ENCODE results near the gene SRRM1. TPM values are rescaled to one million over a fixed set of nuclear protein-coding genes. Genes with fewer than 3 reads are reported as not detected.
A peak's percentile ranks its signal among the peaks of the same experiment; 100 is the strongest.

Gene SRRM1
- total and polyA plus RNA-seq, 9 of the 15 experiments (the other 6 are each of a cell fraction or from before 2014, with no cell fraction given) = 54.5 to 268 (median 115) TPM

DNA sequence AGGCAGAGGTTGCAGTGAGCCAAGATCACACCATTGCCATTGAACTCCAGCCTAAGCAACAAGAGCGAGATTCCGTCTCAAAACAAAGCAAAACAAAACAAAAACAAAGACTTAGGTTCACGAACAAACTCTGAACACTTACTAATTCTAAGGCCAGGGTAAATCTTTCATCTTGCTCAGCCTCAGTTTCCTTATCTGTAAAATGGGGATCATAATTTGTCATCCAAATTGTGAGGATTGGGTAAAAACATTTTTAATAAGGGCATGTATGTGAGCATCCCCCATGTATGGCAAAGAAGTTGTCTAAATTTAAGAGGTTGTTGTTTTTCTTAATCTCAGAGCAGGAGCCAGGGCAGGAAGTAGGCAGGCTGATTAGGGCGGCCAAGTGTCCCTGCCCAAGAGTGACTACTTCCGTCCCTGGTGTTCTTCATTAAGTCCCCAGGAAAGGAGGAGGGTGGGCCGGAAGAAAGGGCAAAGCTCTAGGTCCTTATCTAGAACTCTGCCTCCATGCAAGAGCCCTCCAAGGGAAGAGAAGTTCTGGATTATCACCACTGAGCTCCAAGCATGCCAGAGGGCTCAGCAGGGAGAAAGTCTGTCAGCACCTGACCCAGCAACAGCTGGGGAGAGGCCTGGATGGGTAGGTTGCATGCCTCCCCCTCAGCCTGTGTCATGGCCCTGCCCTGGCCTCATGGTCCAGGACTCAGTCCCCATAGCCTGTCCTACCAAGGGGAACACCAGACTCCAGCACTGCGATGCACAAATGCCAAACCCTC is 52.3 kb downstream of the SRRM1 start (continued):
- TF ChIP-seq MYC (IDR thresholded peaks at IDR 0.05; ENCODE audit: low read depth, low read length) (0 out of 2 replicates have a peak, but pooled peaks have one; percentile 11), MYC (CRISPR knock-in tag; IDR thresholded peaks at IDR 0.05; ENCODE audit: borderline replicate concordance, low read depth) (no peak), ATF1 (CRISPR knock-in tag; IDR thresholded peaks at IDR 0.05) (no peak), ATF1 (tag; IDR thresholded peaks at IDR 0.05) (peak; percentile 70), ZNF395 (CRISPR knock-in tag; IDR thresholded peaks at IDR 0.05) (0 out of 2 replicates have a peak, but pooled peaks have one; percentile 65), HDGF (IDR thresholded peaks at IDR 0.05) (peak; percentile 80; the same call in 1 of the 2 replicates), MAX (CRISPR knock-in tag; IDR thresholded peaks at IDR 0.05) (0 out of 2 replicates have a peak, but pooled peaks have one; percentile 15), GATAD2B (IDR thresholded peaks at IDR 0.05; ENCODE audit: borderline replicate concordance) (0 out of 2 replicates have a peak, but pooled peaks have one; percentile 22), EHMT2 (IDR thresholded peaks at IDR 0.05) (0 out of 2 replicates have a peak, but pooled peaks have one; percentile 8), ZNF23 (CRISPR knock-in tag; IDR thresholded peaks at IDR 0.05) (no peak), TRIM24 (IDR thresholded peaks at IDR 0.05) (peak in 1 of 2 experiments; percentile 41; a peak in 1 of 4 replicates), RCOR1 (IDR thresholded peaks at IDR 0.05; ENCODE audit: borderline replicate concordance in 1 of 2, low read depth in 2 of 2, low read length in 2 of 2) (peak; percentile 33 to 73; a peak in 3 of 4 replicates), KLF10 (CRISPR knock-in tag; IDR thresholded peaks at IDR 0.05) (0 out of 2 replicates have a peak, but pooled peaks have one; percentile 38), ATF3 (IDR thresholded peaks at IDR 0.05) (no peak), ATF3 (CRISPR knock-in tag; conservative IDR thresholded peaks at IDR 0.05) (no peak), ASH1L (IDR thresholded peaks at IDR 0.05; ENCODE audit: borderline replicate concordance, low read depth, partially characterized antibody) (no peak), CREB5 (CRISPR knock-in tag; IDR thresholded peaks at IDR 0.05) (0 out of 2 replicates have a peak, but pooled peaks have one; percentile 10), ZNF830 (CRISPR knock-in tag; IDR thresholded peaks at IDR 0.05) (no peak), SMARCA5 (IDR thresholded peaks at IDR 0.05) (peak; percentile 97), AFF4 (CRISPR knock-in tag; IDR thresholded peaks at IDR 0.05) (no peak), MAZ (CRISPR knock-in tag; conservative IDR thresholded peaks at IDR 0.05 in 1 of 2, IDR thresholded peaks at IDR 0.05 in 1 of 2) (peak in 1 of 2 experiments; percentile 68; a peak in 2 of 4 replicates)
